HG03575 (cell line): Measurements from ENCODE around the gene PADI4.

Experiments used
- ATAC-seq: cut with Tn5 transposase; IDR thresholded peaks from one replicate; pipeline ENCODE4 v1.9.1; 2021; ENCODE audit not compliant: unreplicated experiment, insufficient number of reproducible peaks, low FRiP score; ENCODE audit errors: extremely low read depth

PADI4 gene

DNA sequence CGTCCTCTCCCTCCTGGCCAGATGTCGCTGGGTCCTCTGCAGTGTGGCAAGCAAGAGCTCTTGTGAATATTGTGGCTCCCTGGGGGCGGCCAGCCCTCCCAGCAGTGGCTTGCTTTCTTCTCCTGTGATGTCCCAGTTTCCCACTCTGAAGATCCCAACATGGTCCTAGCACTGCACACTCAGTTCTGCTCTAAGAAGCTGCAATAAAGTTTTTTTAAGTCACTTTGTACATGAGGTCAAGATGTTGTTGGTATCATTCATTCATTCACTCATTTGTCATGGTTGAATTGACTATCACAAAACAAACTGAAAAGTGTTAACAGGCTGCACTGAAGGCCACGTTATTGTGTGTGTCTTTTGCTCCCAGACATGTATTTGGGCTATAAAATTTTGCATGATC is 55.8 kb downstream of the PADI4 start:
- ATAC-seq = no peak

DNA sequence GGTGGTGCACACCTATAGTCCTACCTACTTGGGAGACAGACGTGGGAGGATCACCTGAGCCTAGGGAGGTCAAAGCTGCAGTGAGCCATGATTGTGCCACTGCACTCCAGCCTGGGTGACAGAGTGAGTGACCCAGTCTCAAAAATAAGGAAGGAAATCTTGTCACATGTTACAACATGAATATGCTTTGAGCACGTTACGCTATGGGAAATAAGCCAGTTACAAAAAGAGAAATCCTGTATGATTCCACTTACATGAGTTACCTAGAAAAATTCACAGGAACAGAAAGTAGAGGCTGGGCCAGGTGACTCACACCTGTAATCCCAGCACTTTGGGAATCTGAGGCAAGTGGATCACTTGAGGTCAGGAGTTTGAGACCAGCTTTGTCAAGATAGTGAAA is 57.3 kb downstream of the PADI4 start:
- no peak for ATAC-seq

DNA sequence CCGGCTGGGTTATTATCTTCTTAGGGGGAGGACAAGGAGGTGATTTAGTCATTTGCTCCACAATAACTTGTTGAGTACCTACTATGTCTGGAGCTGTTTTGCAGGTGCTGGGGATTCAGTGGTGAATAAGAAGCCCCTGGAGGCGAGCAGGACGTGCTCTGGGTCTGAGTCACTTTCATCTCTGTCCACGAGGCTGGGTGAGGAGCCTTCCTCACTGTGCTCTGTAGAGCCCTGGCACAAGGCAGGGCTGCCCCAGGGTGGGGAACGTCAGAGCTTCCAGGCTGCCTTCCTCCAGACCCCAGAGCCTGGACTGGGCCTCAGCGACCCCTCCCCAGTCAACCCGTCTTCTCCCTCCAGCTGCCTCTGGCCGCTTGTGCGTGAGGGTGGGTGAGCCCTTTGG is 61.5 kb downstream of the PADI4 start:
- ATAC-seq = no peak

DNA sequence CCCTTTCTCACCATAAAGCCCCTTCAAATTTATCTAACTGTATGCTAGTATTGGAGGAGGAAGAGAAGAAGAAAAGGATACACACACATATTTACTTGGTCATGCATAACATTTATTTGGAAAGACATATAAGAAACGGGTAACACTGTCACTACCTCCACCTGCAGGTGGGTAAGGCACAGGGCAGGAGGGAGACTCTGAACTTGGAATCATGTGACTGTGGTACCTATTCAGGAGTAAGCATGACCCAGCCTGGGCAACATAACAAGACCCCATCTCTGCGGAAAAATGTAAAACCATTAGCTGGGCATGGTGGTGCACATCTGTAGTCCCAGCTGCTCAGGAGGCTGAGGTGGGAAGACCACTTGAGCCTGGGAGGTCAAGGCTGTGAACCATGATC is 62.6 kb downstream of the PADI4 start:
- ATAC-seq = no peak

DNA sequence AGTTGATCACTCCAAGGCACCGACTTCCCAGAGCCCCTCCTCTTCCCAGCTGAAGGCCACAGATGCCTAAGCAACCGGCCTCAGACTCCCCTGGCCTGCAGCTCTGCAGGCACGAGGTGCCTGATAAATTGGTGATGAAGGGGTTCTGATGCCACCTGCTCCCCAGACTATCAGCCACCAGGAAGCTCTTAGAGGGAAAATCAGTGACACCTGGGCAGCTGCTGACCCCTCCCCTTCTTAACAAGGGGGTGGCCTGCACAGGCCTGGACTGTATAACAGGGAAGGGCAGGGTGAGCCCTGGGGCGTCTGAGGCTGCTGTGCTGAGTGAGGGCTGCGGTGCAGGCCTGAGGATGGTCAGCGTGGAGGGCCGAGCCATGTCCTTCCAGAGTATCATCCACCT is 63.9 kb downstream of the PADI4 start, which contains the start of gene PADI6:
PADI6 (plus strand) TSS at position 301 of the 400 bp plus-strand sequence; CDS start at position 351, 50 bp downstream.
- ATAC-seq = no peak

DNA sequence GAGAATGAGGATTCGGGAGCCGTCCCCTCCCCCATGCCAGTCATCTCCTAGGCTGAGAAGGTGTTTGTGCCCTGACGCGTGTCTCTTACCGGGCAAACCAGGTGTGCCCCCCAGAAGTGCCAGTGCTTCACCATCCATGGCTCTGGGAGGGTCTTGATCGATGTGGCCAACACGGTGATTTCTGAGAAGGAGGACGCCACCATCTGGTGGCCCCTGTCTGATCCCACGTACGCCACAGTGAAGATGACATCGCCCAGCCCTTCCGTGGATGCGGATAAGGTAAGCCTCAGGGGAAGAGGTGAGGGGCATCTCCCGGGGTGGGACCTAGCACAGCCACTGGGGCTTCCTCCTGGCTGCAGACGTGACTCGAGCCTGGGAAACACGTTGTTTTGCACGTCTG is 65.0 kb downstream of the PADI4 start:
- ATAC-seq = no peak

DNA sequence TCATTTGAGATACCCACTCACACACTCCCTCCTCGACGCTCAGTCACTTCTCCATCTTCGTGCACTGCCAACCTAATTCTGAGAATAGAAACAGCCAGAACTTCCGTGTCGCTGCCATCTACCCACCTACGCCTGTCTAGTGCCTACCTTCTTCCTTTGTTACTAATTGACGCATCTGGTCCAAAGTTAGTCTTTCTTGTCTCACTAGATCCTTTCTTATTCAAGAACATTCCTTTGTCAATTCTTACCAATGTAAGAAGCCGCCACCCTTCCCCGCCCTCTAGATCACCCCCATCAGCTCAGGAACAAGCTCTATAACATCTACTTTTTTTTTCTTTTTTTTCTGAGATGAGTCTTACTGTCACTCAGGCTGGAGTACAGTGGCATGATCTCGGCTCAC is 67.7 kb downstream of the PADI4 start:
- ATAC-seq = no peak

DNA sequence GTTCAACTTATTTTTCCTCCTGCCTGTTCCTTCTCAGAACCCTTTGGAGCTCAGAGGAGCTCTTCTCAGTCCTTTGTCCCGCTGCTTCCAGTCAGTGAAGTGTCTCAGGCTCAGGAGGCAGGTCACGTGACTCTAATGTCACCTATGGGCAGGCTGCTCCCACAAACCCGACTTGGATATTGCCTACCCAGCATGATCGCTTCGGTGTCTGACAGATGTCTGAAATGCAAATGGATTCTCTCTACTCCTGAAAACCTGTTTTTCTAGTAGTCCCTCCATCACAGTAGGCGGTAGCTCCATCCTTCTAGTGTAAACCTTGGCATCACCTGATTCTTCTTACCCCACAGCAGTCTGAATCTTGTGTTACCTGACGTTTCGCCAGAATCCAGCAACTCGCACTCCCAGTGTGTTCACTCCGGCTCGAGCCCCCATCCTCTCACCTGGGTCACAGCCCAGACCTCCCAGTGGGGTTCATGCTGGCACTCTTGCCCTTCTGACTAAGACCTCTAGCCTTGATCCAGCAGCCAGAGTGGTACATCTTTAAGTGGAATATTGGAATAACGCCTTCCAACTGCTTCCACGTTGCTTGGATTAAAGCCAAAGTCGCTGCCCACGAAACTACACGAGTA is 69.4 kb downstream of the PADI4 start:
- no peak for ATAC-seq

DNA sequence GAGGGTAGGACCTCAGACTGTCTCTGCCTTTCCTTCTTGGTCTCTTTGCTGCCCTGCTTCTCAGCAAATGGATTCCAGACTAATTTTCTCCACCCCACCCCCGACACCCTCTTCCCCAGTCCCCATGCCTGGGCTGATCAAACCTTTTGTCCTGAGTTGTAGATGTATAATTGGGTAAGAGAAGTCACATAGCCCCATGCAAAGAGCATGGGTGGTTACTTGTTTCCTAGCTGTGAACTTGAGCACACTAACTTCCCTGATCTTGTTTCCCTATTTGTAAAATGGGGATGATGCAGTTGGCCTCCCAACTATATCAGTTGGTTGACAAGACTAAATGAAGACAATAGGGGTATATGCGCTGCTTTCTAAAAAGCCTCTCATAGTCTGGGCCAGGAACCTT is 73.2 kb downstream of the PADI4 start:
- ATAC-seq = no peak

DNA sequence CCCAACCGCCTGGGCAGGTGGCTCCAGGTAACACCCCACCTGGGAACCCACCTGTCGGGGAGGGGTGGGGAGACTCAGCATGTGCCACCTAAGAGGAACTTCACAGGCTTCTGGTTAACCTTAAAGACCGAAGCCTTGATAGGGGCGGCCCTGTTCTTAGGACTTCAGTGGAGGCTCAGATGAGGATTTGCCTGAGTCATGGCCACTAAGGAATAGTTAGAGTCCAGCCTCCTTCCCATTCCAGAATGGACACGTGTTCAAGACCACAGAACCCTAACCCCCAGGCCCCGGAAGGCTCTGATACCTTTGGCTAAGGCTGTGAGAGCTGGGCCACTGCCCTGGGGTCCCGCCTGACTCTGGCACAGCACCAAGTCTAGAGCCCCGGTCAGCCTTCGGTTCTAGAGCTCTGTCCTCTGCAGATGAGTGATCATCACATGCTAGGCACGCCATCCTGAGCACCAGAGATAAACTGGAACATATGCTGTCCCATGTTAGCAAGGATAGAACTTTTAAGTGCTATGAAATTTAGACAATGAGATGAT is 84.3 kb downstream of the PADI4 start:
- no peak for ATAC-seq

DNA sequence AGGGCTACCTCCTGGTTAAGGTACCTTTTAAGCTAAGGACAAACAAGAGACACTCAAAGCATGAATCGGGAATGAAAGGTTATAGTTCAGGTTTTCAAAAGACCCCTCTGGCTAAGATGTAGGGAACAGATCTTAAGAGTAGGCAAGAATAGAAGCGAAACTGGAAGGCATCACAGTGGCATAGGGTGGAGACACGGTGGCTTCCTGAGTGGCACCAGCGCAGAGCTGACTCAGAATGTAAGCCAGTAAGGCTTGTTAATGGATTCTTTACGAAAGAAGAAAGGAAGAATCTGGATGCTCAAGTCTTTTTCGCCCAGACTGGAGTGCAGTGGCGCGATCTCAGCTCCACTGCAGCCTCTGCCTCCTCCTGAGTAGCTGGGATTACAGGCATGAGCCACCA is 85.2 kb downstream of the PADI4 start:
- no peak for ATAC-seq

DNA sequence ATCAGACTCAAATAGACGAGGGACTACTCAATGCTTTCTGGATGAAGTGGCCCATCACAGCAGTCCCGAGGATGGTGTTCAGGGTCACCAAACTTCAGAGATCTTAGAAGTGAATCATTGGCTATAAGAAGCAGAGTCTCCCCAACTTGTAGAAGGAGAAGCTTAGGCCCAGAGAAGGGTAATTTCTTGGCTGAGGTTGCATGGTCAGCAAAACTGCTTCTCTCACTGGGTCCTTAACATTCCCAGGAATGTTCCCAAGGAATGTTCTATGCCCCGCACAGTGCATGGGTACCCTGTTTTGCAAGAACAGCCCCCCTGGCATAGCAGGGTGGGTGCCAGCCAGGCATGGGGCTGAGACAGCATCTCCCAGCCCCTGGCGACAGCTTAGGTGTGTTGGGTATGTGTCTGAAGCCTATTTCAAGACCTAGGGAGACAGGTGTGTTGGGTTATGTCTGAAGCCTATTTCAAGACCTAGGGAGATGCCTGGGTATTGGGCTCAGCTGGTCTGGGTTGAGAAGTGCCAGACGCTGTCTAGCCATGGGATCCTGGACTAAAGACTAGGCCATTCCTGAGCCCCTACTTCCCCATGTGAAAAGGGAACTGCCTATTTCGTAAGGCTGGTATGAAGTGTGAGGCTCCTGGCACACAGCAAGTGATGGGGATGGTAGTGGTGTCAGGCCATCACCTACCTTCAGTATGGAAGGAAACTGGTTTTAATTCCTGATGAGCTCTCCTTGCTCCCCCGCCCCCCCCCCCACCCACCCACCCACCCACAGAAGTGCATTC is 90.1 kb downstream of the PADI4 start:
- no peak for ATAC-seq

DNA sequence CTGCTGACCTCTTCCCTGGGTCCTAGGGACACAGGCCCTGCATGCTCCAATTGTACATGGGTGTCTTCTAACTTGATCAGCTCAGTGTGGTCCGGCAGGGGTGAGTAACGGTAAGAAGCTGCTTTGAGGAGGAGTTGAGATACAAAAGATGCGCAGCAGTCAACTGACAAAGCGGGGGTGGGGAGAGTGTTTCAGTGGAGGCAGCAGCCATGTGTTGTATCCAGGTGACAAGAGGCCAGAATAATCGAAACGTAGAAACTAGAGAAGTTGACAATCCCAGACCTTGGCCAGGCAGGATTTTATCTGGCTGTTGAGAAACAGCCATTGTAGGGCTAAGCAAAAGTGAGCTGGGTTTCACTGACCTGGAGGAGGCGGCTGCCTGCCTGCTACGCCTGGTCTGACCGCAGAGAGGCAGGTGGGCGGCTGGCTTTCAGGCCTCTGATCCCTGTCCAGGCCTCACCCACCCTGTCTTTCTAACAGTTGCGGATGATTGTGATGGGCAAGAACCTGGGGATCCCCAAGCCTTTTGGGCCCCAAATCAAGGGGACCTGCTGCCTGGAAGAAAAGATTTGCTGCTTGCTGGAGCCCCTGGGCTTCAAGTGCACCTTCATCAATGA is 92.8 kb downstream of the PADI4 start:
- ATAC-seq = no peak

DNA sequence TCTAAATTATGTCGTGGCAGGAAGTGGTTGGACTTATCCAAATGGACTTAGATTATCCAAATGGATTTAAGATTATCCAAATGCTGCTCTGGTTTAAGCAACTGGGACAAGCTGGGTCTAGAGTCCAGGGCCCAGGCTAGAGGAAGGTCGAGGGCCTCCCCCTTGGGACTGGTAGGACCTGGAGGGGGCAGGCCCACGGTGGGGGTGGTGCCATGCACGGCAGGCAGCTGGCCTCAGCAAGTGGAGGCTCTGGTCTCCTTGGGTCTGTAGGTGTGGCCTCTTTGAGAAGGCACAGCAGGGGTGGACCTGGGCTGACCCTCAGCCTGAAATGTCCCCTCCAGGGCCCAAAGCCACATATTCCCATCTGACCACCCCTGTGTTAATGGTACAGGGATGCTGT is 93.8 kb downstream of the PADI4 start:
- ATAC-seq = no peak

DNA sequence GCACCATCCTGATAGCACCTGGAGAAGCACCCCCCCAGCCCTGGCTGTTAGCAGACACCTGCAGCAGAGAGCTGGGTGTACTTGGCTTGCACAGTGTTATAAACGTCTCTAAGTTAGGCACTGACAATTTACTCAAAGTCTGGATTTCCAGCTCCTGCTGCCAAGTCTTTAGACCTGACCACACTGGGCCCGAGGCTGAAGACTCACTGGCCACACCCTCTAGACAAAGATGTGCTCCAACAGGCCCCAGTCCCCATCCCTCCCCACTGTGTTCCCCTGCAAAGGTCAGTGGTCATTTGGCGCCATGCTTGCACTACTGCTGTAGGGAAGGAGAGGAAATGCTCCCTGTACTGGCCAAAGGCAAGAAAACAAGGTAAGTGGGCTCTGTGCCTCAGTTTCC is 95.1 kb downstream of the PADI4 start:
- no peak for ATAC-seq

DNA sequence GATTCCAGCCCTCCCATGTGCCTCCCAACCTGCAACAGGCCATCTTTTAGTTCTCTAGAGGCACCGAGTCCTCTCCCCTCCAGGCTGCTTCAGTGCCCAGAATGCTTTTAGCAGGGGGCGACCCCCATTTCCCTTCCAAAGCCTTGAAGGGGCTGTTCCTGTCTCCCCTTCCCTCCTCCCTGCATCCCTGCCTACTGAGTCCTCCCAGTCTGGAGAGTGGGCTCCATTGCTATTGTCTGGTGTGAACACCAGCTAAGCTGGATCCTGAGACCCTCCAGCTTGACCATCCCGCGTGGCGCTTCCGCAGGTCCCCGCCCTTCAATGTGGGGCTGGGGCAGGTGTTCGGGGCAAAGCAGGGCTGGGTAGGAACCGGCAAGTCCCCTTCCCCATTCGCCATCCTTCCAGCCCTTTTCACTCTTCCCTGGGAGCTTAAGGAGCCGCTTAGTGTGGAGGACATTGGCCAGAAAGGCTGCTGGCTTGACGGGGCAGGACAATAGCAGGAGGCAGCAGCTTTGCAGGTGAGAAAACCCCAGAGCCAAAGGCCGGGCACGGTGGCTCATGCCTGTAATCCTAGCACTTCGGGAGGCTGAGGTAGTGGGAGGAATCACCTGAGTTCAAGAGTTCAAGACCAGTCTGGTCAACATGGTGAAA is 96.2 kb downstream of the PADI4 start:
- ATAC-seq = no peak

DNA sequence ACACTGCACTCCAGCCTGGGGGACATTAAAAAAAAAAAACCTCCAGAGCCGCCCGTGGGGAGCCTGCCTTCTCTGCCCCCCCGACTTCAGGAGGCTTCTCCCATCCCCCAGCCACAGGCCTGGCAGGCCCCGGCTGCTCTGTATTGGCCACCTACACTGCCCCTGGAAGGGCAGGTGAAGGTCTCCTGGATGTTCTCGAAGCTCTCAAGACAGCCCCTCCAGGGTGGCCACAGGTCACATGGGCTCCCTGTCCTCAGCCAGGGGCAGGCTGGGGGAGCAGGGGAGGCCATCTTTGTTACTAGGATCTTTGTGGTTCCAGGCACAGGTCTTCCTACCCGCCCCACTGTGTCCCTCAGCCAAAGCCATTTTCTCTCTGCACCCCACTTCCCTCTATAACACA is 96.8 kb downstream of the PADI4 start:
- no peak for ATAC-seq

DNA sequence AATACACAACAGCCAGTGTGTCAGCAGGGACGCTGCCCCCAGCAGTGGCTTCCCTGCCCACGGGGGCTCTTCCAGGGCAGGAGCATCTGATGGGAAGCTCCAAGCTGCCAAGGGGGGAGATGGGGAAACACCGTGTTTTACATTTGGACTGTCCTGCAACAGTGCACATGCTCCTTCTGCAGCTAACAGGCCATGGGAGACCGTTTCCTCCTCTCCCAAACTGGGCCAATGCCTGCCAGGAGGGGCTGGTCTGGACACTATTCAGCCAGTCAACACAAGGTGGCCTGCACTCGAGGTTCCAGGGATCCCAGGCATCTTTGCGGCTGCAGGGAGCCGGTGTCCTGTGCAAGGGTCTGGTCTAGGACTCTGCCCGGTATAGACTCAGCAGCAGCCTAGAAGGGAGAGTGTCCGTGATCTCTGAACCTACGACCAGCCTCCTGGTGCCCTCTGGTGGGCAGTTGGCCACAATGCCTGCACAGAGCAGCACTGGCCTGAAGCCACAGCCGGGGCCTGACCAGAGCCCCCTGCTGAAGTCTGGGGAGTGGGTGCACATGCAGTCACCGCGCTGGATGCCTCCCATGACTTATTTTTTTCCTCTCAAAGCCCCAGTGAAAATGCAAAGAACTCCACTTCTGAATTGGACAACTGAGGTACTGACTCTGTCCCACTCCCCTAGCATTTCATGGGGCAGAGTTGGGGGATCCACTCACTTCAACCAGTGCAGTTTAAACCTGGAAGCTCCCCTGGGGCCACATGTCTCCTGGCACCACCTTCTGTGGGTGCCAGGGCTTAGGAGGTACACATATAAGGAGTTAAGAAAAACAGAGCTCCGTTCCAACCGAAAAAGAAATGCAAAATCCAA is 98.1 kb downstream of the PADI4 start:
- ATAC-seq = no peak
